Measurements from ENCODE around the gene RGS9.

DNA sequence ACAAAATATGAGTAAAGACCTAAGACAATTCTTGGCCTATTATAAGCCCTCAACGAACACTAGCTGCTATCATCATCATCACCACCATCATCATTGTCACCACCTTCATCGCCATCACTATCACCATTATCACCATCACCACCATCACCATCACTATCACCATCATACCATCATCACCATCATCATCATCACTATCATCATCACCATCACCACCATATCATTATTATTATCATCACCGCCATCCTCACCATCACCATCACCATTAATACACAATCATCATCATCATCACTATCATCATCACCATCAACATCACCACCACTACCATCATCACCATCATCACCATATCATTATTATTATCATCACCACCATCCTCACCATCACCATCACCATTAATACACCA is 82.5 kb downstream of the RGS9 start:
- TF ChIP-seq, protein P1, sequence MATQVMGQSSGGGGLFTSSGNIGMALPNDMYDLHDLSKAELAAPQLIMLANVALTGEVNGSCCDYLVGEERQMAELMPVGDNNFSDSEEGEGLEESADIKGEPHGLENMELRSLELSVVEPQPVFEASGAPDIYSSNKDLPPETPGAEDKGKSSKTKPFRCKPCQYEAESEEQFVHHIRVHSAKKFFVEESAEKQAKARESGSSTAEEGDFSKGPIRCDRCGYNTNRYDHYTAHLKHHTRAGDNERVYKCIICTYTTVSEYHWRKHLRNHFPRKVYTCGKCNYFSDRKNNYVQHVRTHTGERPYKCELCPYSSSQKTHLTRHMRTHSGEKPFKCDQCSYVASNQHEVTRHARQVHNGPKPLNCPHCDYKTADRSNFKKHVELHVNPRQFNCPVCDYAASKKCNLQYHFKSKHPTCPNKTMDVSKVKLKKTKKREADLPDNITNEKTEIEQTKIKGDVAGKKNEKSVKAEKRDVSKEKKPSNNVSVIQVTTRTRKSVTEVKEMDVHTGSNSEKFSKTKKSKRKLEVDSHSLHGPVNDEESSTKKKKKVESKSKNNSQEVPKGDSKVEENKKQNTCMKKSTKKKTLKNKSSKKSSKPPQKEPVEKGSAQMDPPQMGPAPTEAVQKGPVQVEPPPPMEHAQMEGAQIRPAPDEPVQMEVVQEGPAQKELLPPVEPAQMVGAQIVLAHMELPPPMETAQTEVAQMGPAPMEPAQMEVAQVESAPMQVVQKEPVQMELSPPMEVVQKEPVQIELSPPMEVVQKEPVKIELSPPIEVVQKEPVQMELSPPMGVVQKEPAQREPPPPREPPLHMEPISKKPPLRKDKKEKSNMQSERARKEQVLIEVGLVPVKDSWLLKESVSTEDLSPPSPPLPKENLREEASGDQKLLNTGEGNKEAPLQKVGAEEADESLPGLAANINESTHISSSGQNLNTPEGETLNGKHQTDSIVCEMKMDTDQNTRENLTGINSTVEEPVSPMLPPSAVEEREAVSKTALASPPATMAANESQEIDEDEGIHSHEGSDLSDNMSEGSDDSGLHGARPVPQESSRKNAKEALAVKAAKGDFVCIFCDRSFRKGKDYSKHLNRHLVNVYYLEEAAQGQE (IDR thresholded peaks at IDR 0.05): no peak
- TF ChIP-seq, protein P2, sequence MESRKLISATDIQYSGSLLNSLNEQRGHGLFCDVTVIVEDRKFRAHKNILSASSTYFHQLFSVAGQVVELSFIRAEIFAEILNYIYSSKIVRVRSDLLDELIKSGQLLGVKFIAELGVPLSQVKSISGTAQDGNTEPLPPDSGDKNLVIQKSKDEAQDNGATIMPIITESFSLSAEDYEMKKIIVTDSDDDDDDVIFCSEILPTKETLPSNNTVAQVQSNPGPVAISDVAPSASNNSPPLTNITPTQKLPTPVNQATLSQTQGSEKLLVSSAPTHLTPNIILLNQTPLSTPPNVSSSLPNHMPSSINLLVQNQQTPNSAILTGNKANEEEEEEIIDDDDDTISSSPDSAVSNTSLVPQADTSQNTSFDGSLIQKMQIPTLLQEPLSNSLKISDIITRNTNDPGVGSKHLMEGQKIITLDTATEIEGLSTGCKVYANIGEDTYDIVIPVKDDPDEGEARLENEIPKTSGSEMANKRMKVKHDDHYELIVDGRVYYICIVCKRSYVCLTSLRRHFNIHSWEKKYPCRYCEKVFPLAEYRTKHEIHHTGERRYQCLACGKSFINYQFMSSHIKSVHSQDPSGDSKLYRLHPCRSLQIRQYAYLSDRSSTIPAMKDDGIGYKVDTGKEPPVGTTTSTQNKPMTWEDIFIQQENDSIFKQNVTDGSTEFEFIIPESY (IDR thresholded peaks at IDR 0.05): no peak
- TF ChIP-seq, protein P3, sequence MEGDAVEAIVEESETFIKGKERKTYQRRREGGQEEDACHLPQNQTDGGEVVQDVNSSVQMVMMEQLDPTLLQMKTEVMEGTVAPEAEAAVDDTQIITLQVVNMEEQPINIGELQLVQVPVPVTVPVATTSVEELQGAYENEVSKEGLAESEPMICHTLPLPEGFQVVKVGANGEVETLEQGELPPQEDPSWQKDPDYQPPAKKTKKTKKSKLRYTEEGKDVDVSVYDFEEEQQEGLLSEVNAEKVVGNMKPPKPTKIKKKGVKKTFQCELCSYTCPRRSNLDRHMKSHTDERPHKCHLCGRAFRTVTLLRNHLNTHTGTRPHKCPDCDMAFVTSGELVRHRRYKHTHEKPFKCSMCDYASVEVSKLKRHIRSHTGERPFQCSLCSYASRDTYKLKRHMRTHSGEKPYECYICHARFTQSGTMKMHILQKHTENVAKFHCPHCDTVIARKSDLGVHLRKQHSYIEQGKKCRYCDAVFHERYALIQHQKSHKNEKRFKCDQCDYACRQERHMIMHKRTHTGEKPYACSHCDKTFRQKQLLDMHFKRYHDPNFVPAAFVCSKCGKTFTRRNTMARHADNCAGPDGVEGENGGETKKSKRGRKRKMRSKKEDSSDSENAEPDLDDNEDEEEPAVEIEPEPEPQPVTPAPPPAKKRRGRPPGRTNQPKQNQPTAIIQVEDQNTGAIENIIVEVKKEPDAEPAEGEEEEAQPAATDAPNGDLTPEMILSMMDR (IDR thresholded peaks at IDR 0.05; ENCODE audit: low read depth, low read length, missing input control): no peak
- TF ChIP-seq FOXA1 (IDR thresholded peaks at IDR 0.05): no peak
- TF ChIP-seq RAD21 (IDR thresholded peaks at IDR 0.05): no peak

Data from liver (tissue), 3 donors.